HepG2 (cell line): ENCODE data around the gene FAF2.

Experiments used
- FOXM1 ChIP-seq: sonication (generic); formaldehyde crosslinking; IDR thresholded peaks from 2 replicates; pipeline ENCODE4 v1.5.0; 2020; ENCODE audit warnings: missing genetic modification reagents
- FOXP1 ChIP-seq, 2 experiments: fragments of 450-650 bp in 1 of 2; IDR thresholded peaks; 2 replicates each; pipeline ENCODE4 v1.6.1; 2017 to 2018; ENCODE audit warnings: antibody characterized with exemption in 1 of 2
- HDAC2 ChIP-seq: sonication (generic); formaldehyde crosslinking; IDR thresholded peaks from 2 replicates; pipeline ENCODE4 v1.4.0; 2020; ENCODE audit warnings: missing genetic modification reagents
- HNRNPUL1 ChIP-seq: fragments of 200-400 bp; formaldehyde crosslinking; IDR thresholded peaks from 2 replicates; pipeline ENCODE4 v1.6.1; 2017; ENCODE audit warnings: low read depth, mild to moderate bottlenecking, low read length, moderate library complexity
- KDM5B ChIP-seq: sonication (generic); formaldehyde crosslinking; IDR thresholded peaks from 2 replicates; pipeline ENCODE4 v1.4.0; 2020; ENCODE audit warnings: missing genetic modification reagents, mild to moderate bottlenecking, borderline replicate concordance
- NFIC ChIP-seq: IDR thresholded peaks from 2 replicates; pipeline ENCODE4 v1.6.1; 2012; ENCODE audit warnings: mild to moderate bottlenecking, low read length, inconsistent platforms
- SMC3 ChIP-seq: IDR thresholded peaks from 2 replicates; pipeline ENCODE4 v1.6.1; 2011; ENCODE audit warnings: low read length, improper control_type of control experiment
- SUZ12 ChIP-seq: fragments of 150-350 bp; IDR thresholded peaks from 2 replicates; pipeline ENCODE4 v1.6.1; 2014; ENCODE audit warnings: low read depth, low read length
- ZBTB20 ChIP-seq: sonication (generic); formaldehyde crosslinking; IDR thresholded peaks from 2 replicates; pipeline ENCODE4 v1.8.1; 2023; ENCODE audit warnings: missing genetic modification reagents, low read depth, mild to moderate bottlenecking, borderline replicate concordance
- ZFP37 ChIP-seq: sonication (generic); formaldehyde crosslinking; IDR thresholded peaks from 2 replicates; pipeline ENCODE4 v1.4.0; 2020; ENCODE audit warnings: missing genetic modification reagents, borderline replicate concordance
- ZNF101 ChIP-seq: sonication (generic); formaldehyde crosslinking; IDR thresholded peaks from 2 replicates; pipeline ENCODE4 v1.4.0; 2020; ENCODE audit warnings: mild to moderate bottlenecking, low read depth, missing genetic modification reagents, borderline replicate concordance
- TF ChIP-seq, protein P1 (sequence below): sonication (generic); formaldehyde crosslinking; IDR thresholded peaks from 2 replicates; pipeline ENCODE4 v1.5.0; 2020; ENCODE audit warnings: mild to moderate bottlenecking, missing genetic modification reagents, moderate library complexity
- TF ChIP-seq, protein P2 (sequence below): sonication (generic); formaldehyde crosslinking; IDR thresholded peaks from 2 replicates; pipeline ENCODE4 v1.5.1; 2020; ENCODE audit warnings: mild to moderate bottlenecking, missing genetic modification reagents, moderate library complexity
- TF ChIP-seq, protein P3 (sequence below): sonication (generic); formaldehyde crosslinking; IDR thresholded peaks from 2 replicates; pipeline ENCODE4 v1.8.1; 2023; ENCODE audit warnings: mild to moderate bottlenecking, inconsistent platforms, moderate library complexity, missing genetic modification reagents, borderline replicate concordance

DNA sequence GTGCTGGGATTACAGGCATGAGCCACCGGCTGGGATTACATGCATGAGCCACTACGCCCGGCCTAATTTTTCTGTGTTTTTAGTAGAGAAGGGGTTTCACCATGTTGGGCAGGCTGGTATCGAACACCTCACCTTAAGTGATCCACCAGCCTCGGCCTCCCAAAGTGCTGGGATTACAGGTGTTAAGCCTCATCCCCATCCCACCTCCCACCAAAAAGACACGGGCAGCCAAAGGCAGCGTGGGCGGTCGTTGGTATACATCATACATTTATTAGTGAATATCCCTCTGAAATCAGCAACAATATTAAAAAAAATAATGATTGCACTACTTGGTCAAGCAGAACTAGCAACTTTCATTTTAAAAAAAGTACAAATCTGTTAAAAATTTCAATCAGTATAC lies 78.3 kb downstream of the FAF2 start:
- TF ChIP-seq NFIC (no peak), ZFP37 (CRISPR knock-in tag) (no peak), FOXP1 (IDR thresholded peaks at IDR 0.05) (no peak), FOXP1 (CRISPR knock-in tag; IDR thresholded peaks at IDR 0.05) (no peak), HNRNPUL1 (no peak), SMC3 (no peak), ZNF101 (CRISPR knock-in tag) (no peak), HDAC2 (CRISPR knock-in tag) (no peak), KDM5B (no peak), SUZ12 (no peak), FOXM1 (CRISPR knock-in tag) (no peak), ZBTB20 (CRISPR knock-in tag) (no peak)
- TF ChIP-seq, protein P1, sequence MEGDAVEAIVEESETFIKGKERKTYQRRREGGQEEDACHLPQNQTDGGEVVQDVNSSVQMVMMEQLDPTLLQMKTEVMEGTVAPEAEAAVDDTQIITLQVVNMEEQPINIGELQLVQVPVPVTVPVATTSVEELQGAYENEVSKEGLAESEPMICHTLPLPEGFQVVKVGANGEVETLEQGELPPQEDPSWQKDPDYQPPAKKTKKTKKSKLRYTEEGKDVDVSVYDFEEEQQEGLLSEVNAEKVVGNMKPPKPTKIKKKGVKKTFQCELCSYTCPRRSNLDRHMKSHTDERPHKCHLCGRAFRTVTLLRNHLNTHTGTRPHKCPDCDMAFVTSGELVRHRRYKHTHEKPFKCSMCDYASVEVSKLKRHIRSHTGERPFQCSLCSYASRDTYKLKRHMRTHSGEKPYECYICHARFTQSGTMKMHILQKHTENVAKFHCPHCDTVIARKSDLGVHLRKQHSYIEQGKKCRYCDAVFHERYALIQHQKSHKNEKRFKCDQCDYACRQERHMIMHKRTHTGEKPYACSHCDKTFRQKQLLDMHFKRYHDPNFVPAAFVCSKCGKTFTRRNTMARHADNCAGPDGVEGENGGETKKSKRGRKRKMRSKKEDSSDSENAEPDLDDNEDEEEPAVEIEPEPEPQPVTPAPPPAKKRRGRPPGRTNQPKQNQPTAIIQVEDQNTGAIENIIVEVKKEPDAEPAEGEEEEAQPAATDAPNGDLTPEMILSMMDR (CRISPR knock-in tag) = no peak
- TF ChIP-seq, protein P2, sequence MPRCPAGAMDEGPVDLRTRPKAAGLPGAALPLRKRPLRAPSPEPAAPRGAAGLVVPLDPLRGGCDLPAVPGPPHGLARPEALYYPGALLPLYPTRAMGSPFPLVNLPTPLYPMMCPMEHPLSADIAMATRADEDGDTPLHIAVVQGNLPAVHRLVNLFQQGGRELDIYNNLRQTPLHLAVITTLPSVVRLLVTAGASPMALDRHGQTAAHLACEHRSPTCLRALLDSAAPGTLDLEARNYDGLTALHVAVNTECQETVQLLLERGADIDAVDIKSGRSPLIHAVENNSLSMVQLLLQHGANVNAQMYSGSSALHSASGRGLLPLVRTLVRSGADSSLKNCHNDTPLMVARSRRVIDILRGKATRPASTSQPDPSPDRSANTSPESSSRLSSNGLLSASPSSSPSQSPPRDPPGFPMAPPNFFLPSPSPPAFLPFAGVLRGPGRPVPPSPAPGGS (CRISPR knock-in tag) = no peak
- TF ChIP-seq, protein P3, sequence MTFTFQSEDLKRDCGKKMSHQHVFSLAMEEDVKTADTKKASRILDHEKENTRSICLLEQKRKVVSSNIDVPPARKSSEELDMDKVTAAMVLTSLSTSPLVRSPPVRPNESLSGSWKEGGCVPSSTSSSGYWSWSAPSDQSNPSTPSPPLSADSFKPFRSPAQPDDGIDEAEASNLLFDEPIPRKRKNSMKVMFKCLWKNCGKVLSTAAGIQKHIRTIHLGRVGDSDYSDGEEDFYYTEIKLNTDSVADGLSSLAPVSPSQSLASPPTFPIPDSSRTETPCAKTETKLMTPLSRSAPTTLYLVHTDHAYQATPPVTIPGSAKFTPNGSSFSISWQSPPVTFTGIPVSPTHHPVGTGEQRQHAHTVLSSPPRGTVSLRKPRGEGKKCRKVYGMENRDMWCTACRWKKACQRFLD (CRISPR knock-in tag) = no peak
